GM19397 (cell line): Measurements from ENCODE around the gene OTOGL.
"Not testable (repeated sequence)": the region's sequence is repeated elsewhere in the genome, so short reads cannot be mapped to it uniquely, and the experiment has no call there.

ENCODE experiments used
- ATAC-seq: cut with Tn5 transposase; IDR thresholded peaks from one replicate; pipeline ENCODE4 v1.9.1; 2021; ENCODE audit warnings: mild to moderate bottlenecking, moderate library complexity; ENCODE audit not compliant: unreplicated experiment

OTOGL gene

GRCh38 chr12:80272387-80272915 is 173.1 kb downstream of the OTOGL start:
- no peak for ATAC-seq

- ATAC-seq, result no peak
Measured at GRCh38 chr12:80273144-80273543, 173.8 kb downstream of the OTOGL start.

GRCh38 chr12:80277732-80278131 is 178.4 kb downstream of the OTOGL start:
- ATAC-seq, result no peak

- no peak for ATAC-seq
Measured at GRCh38 chr12:80282226-80282625, 182.9 kb downstream of the OTOGL start.

GRCh38 chr12:80282761-80283160 is 183.4 kb downstream of the OTOGL start:
- ATAC-seq, result no peak

- no peak for ATAC-seq
Measured at GRCh38 chr12:80291108-80291754, 191.9 kb downstream of the OTOGL start.

- ATAC-seq, result peak; percentile 29
Measured at GRCh38 chr12:80293347-80293746, 194.0 kb downstream of the OTOGL start.

GRCh38 chr12:80293759-80294158 is 194.4 kb downstream of the OTOGL start:
- ATAC-seq, result peak; percentile 57

GRCh38 chr12:80299219-80299618 is 199.9 kb downstream of the OTOGL start:
- ATAC-seq, result no peak

- ATAC-seq, result peak; percentile 66
Measured at GRCh38 chr12:80299976-80300375, 200.6 kb downstream of the OTOGL start.

GRCh38 chr12:80307436-80307835 is 208.1 kb downstream of the OTOGL start:
- not testable (repeated sequence) for ATAC-seq

GRCh38 chr12:80313209-80313608 is 213.9 kb downstream of the OTOGL start:
- no peak for ATAC-seq

- ATAC-seq, result no peak
Measured at GRCh38 chr12:80314741-80315140, 215.4 kb downstream of the OTOGL start.

- no peak for ATAC-seq
Measured at GRCh38 chr12:80316222-80316621, 216.9 kb downstream of the OTOGL start.

GRCh38 chr12:80317307-80317706 is 218.0 kb downstream of the OTOGL start:
- ATAC-seq, result no peak

GRCh38 chr12:80317899-80318298 is 218.6 kb downstream of the OTOGL start:
- ATAC-seq, result no peak

- ATAC-seq, result no peak
Measured at GRCh38 chr12:80320121-80320678, 220.9 kb downstream of the OTOGL start.

GRCh38 chr12:80321653-80322052 is 222.3 kb downstream of the OTOGL start:
- ATAC-seq, result no peak

GRCh38 chr12:80325167-80325959 is 226.0 kb downstream of the OTOGL start:
- no peak for ATAC-seq

GRCh38 chr12:80332827-80333226 is 233.5 kb downstream of the OTOGL start:
- ATAC-seq, result no peak

GRCh38 chr12:80352474-80352873 is 253.1 kb downstream of the OTOGL start:
- ATAC-seq, result no peak

- no peak for ATAC-seq
Measured at GRCh38 chr12:80353254-80353653, 253.9 kb downstream of the OTOGL start.
